Measurements from ENCODE around the gene PBX1.

PBX1 gene

GRCh38 chr1:164733070-164733469 is 174.1 kb downstream of the PBX1 start:
- H3K36me3 ChIP-seq (ENCODE audit: control insufficient read depth, insufficient read depth, low read length) = no peaks in the 10 kb centered on the region
- peaks cover 4% of the 10 kb centered on the region for H3K4me1 ChIP-seq (ENCODE audit: control insufficient read depth, insufficient read depth, low read length)
- no peaks in the 10 kb centered on the region for H3K9me3 ChIP-seq (ENCODE audit: control insufficient read depth, low read length)
- no peak overlapping the region for H3K9ac ChIP-seq (ENCODE audit: low read length)
- no peaks in the 10 kb centered on the region for H3K27me3 ChIP-seq (ENCODE audit: control insufficient read depth, insufficient read depth, low read length)
- no peak overlapping the region for H3K4me3 ChIP-seq (ENCODE audit: low read length)

- Histone ChIP-seq H3K4me3 (ENCODE audit: low read length) (no peak overlapping the region), H3K9ac (ENCODE audit: low read length) (no peak overlapping the region), H3K4me1 (ENCODE audit: control insufficient read depth, insufficient read depth, low read length) (peaks cover 4% of the 10 kb centered on the region), H3K9me3 (ENCODE audit: control insufficient read depth, low read length) (no peaks in the 10 kb centered on the region), H3K27me3 (ENCODE audit: control insufficient read depth, insufficient read depth, low read length) (no peaks in the 10 kb centered on the region), H3K36me3 (ENCODE audit: control insufficient read depth, insufficient read depth, low read length) (no peaks in the 10 kb centered on the region)
Measured at GRCh38 chr1:164733734-164734133, 174.8 kb downstream of the PBX1 start.

- peaks cover 4% of the 10 kb centered on the region for H3K4me1 ChIP-seq (ENCODE audit: control insufficient read depth, insufficient read depth, low read length)
- no peaks in the 10 kb centered on the region for H3K27me3 ChIP-seq (ENCODE audit: control insufficient read depth, insufficient read depth, low read length)
- H3K9me3 ChIP-seq (ENCODE audit: control insufficient read depth, low read length) = no peaks in the 10 kb centered on the region
- no peak overlapping the region for H3K9ac ChIP-seq (ENCODE audit: low read length)
- no peaks in the 10 kb centered on the region for H3K36me3 ChIP-seq (ENCODE audit: control insufficient read depth, insufficient read depth, low read length)
- H3K4me3 ChIP-seq (ENCODE audit: low read length) = no peak overlapping the region
Measured at GRCh38 chr1:164735315-164736052, 176.5 kb downstream of the PBX1 start.

- Histone ChIP-seq H3K4me1 (ENCODE audit: control insufficient read depth, insufficient read depth, low read length) (peaks cover 4% of the 10 kb centered on the region), H3K4me3 (ENCODE audit: low read length) (no peak overlapping the region), H3K36me3 (ENCODE audit: control insufficient read depth, insufficient read depth, low read length) (no peaks in the 10 kb centered on the region), H3K27me3 (ENCODE audit: control insufficient read depth, insufficient read depth, low read length) (no peaks in the 10 kb centered on the region), H3K9ac (ENCODE audit: low read length) (no peak overlapping the region), H3K9me3 (ENCODE audit: control insufficient read depth, low read length) (no peaks in the 10 kb centered on the region)
Measured at GRCh38 chr1:164736137-164736536, 177.2 kb downstream of the PBX1 start.

- Histone ChIP-seq H3K4me1 (ENCODE audit: control insufficient read depth, insufficient read depth, low read length) (peaks cover 4% of the 10 kb centered on the region), H3K36me3 (ENCODE audit: control insufficient read depth, insufficient read depth, low read length) (no peaks in the 10 kb centered on the region), H3K4me3 (ENCODE audit: low read length) (no peak overlapping the region), H3K27me3 (ENCODE audit: control insufficient read depth, insufficient read depth, low read length) (no peaks in the 10 kb centered on the region), H3K9ac (ENCODE audit: low read length) (no peak overlapping the region), H3K9me3 (ENCODE audit: control insufficient read depth, low read length) (no peaks in the 10 kb centered on the region)
Measured at GRCh38 chr1:164739189-164739588, 180.2 kb downstream of the PBX1 start.

GRCh38 chr1:164740000-164740526 is 181.1 kb downstream of the PBX1 start:
- Histone ChIP-seq H3K9ac (ENCODE audit: low read length) (no peak overlapping the region), H3K36me3 (ENCODE audit: control insufficient read depth, insufficient read depth, low read length) (no peaks in the 10 kb centered on the region), H3K9me3 (ENCODE audit: control insufficient read depth, low read length) (no peaks in the 10 kb centered on the region), H3K4me1 (ENCODE audit: control insufficient read depth, insufficient read depth, low read length) (peaks cover 4% of the 10 kb centered on the region), H3K4me3 (ENCODE audit: low read length) (no peak overlapping the region), H3K27me3 (ENCODE audit: control insufficient read depth, insufficient read depth, low read length) (no peaks in the 10 kb centered on the region)

- Histone ChIP-seq H3K27me3 (ENCODE audit: control insufficient read depth, insufficient read depth, low read length) (no peaks in the 10 kb centered on the region), H3K9ac (ENCODE audit: low read length) (no peak overlapping the region), H3K4me1 (ENCODE audit: control insufficient read depth, insufficient read depth, low read length) (no peaks in the 10 kb centered on the region), H3K4me3 (ENCODE audit: low read length) (no peak overlapping the region), H3K9me3 (ENCODE audit: control insufficient read depth, low read length) (no peaks in the 10 kb centered on the region), H3K36me3 (ENCODE audit: control insufficient read depth, insufficient read depth, low read length) (no peaks in the 10 kb centered on the region)
Measured at GRCh38 chr1:164742745-164743144, 183.8 kb downstream of the PBX1 start.

GRCh38 chr1:164743976-164744375 is 185.0 kb downstream of the PBX1 start:
- H3K9me3 ChIP-seq (ENCODE audit: control insufficient read depth, low read length) = no peaks in the 10 kb centered on the region
- H3K4me1 ChIP-seq (ENCODE audit: control insufficient read depth, insufficient read depth, low read length) = no peaks in the 10 kb centered on the region
- H3K9ac ChIP-seq (ENCODE audit: low read length) = no peak overlapping the region
- H3K36me3 ChIP-seq (ENCODE audit: control insufficient read depth, insufficient read depth, low read length) = no peaks in the 10 kb centered on the region
- no peaks in the 10 kb centered on the region for H3K27me3 ChIP-seq (ENCODE audit: control insufficient read depth, insufficient read depth, low read length)
- H3K4me3 ChIP-seq (ENCODE audit: low read length) = no peak overlapping the region

GRCh38 chr1:164745736-164746135 is 186.8 kb downstream of the PBX1 start:
- no peak overlapping the region for H3K9ac ChIP-seq (ENCODE audit: low read length)
- no peaks in the 10 kb centered on the region for H3K4me1 ChIP-seq (ENCODE audit: control insufficient read depth, insufficient read depth, low read length)
- no peaks in the 10 kb centered on the region for H3K27me3 ChIP-seq (ENCODE audit: control insufficient read depth, insufficient read depth, low read length)
- H3K36me3 ChIP-seq (ENCODE audit: control insufficient read depth, insufficient read depth, low read length) = no peaks in the 10 kb centered on the region
- no peak overlapping the region for H3K4me3 ChIP-seq (ENCODE audit: low read length)
- no peaks in the 10 kb centered on the region for H3K9me3 ChIP-seq (ENCODE audit: control insufficient read depth, low read length)

GRCh38 chr1:164746632-164747031 is 187.6 kb downstream of the PBX1 start:
- H3K27me3 ChIP-seq (ENCODE audit: control insufficient read depth, insufficient read depth, low read length) = no peaks in the 10 kb centered on the region
- no peak overlapping the region for H3K4me3 ChIP-seq (ENCODE audit: low read length)
- no peaks in the 10 kb centered on the region for H3K36me3 ChIP-seq (ENCODE audit: control insufficient read depth, insufficient read depth, low read length)
- no peak overlapping the region for H3K9ac ChIP-seq (ENCODE audit: low read length)
- H3K4me1 ChIP-seq (ENCODE audit: control insufficient read depth, insufficient read depth, low read length) = no peaks in the 10 kb centered on the region
- H3K9me3 ChIP-seq (ENCODE audit: control insufficient read depth, low read length) = no peaks in the 10 kb centered on the region

- Histone ChIP-seq H3K4me3 (ENCODE audit: low read length) (no peak overlapping the region), H3K9ac (ENCODE audit: low read length) (no peak overlapping the region), H3K27me3 (ENCODE audit: control insufficient read depth, insufficient read depth, low read length) (no peaks in the 10 kb centered on the region), H3K4me1 (ENCODE audit: control insufficient read depth, insufficient read depth, low read length) (no peaks in the 10 kb centered on the region), H3K9me3 (ENCODE audit: control insufficient read depth, low read length) (no peaks in the 10 kb centered on the region), H3K36me3 (ENCODE audit: control insufficient read depth, insufficient read depth, low read length) (no peaks in the 10 kb centered on the region)
Measured at GRCh38 chr1:164748253-164748899, 189.4 kb downstream of the PBX1 start.

- Histone ChIP-seq H3K36me3 (ENCODE audit: control insufficient read depth, insufficient read depth, low read length) (no peaks in the 10 kb centered on the region), H3K4me3 (ENCODE audit: low read length) (no peak overlapping the region), H3K9me3 (ENCODE audit: control insufficient read depth, low read length) (no peaks in the 10 kb centered on the region), H3K9ac (ENCODE audit: low read length) (no peak overlapping the region), H3K4me1 (ENCODE audit: control insufficient read depth, insufficient read depth, low read length) (no peaks in the 10 kb centered on the region), H3K27me3 (ENCODE audit: control insufficient read depth, insufficient read depth, low read length) (no peaks in the 10 kb centered on the region)
Measured at GRCh38 chr1:164753521-164754077, 194.6 kb downstream of the PBX1 start.
